ENCODE data around the gene RDX.
"Not testable (repeated sequence)": the region's sequence is repeated elsewhere in the genome, so short reads cannot be mapped to it uniquely, and the experiment has no call there.

The RDX gene

DNA sequence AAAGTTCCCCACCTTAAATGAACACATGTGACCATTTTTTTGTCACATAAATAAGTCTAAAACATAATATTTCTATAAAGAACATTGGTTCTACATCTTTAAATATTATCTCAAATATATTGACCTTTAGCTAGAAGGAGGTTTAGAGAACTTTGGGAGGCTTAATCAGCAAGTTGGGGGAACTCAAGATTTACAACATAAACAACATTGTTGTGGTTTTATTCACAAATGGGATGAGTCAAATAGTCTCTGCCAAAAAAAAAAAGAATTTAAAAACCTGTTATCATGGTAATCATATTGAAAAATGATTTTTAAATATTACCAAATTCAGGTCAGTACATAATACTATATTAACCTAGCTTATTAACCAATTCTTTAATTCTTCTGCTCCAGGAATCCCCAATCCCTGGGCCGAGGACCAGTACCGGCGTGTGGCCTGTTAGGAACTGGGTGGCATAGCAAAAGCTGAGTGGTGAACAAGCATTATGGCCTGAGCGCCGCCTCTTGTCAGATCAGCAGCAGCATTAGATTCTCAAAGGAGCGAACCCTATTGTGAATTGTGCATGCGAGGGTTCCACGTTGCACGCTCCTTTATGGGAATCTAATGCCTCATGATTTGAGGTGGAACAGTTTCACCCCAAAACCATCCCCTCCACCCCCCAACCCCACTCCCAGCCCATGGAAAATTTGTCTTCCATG, 98.2 kb downstream of the RDX start:
- no peak for DNase-seq

DNA sequence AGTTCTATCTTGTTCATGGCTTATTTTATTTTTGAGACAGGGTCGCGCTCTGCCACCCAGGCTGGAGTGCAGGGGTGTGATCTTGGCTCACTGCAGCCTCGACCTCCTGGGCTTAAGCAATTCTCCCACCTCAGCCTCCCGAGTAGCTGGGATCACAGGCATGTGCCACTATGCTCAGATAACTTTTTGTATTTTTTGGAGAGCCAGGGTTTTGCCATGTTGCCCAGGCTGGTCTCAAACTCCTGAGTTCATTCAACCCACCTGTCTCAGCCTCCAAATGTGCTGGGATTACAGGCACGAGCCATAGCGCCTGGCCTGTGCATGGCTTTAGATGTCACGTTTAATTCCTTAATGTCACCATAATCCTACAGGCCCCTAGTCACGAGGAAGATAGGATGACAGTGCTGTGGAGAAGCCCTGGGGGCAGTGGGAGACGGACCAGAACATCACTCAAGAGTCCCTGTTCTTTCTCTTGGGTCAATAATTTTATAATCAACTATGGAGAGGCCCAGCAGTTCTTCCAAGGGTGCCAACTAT, 99.5 kb downstream of the RDX start:
- DNase-seq: no peak

DNA sequence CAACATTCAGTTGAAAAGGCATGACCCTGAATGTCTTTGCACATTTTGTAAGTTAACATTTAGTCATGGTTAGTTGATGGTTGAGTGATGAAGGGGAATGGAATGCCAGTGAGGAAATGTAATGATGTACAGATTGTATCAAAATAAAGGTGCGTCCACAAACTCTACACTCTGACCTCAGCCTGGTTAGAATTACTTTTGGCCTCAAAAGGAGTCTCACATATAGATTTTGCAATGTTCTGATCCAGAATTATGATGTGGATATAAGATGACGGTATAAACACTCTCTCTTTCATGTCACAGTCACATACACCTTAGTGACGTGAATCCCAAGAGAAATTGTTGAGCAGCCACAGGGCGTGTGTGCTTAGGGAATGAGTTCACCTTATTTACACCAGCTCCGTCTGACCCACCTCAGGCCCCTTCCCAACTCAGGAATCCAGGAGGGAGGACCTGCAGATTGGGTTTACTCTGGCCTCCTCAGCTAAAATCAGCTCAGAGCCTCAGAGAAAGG, 100.1 kb downstream of the RDX start:
- DNase-seq: no peak

DNA sequence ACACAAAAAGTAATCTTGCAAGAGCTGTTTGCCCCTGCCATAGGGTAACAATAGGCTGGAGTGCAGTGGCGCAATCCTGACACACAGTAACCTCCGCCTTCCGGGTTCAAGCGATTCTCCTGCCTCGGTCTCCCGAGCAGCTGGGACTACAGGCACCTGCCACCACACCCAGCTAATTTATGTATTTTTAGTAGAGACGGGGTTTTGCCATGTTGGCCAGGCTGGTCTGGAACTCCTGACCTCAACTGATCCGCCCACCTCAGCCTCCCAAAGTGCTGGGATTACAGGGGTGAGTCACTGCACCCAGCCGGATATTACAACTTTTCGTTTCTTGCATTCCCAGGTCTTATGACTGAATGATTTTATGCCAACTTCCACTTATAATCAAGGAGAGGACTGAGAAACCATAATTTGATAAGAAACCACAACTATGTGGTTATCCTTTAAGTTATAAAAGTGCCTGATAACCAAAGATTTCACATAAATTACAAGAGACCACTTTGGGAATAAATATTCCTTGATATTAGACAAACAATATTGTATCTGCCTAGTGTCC, 102.1 kb downstream of the RDX start:
- DNase-seq: not testable (repeated sequence)

DNA sequence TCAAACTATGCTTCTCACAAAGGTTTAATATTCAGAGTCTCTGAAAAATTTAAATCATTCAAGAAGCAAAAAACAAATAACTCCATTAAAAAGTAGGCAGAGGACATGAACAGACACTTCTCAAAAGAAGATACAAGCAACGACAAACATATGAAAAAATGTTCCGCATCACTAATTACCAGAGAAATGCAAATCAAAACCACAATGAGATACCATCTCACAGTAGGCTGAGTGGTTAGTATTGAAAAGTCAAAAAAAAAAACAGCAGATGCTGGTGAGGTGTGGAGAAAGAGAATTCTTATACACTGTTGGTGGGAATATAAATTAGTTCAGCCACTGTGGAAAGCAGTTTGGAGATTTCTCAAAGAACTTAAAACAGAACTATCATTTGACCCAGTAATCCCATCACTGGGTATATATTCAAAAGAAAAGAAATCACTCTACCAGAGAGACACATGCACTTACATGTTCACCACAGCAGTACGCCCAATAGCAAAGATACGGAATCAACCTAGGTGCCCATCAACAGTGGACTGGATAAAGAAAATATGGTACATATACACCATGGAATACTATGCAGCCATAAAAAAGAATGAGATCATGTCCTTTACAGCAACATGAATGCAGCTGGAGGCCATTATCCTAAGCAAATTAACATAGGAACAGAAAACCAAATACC, 103.7 kb downstream of the RDX start:
- not testable (repeated sequence) for DNase-seq

DNA sequence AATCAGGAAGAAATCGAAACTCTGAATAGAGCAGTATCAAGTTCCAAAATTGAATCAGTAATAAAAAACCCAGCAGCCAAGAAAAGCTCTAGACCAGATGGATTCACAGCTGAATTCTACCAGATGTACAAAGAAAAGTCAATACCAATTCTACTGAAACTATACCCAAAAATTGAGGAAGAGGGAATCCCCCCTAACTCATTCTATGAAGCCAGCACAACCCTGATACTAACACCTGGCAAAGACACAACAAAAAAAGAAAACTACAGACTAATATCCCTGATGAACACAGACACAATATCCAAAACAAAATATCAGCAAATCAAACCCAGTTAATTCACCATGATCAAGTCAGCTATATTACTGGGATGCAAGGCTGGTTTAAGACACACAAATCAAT, 105.5 kb downstream of the RDX start:
- DNase-seq: no peak

DNA sequence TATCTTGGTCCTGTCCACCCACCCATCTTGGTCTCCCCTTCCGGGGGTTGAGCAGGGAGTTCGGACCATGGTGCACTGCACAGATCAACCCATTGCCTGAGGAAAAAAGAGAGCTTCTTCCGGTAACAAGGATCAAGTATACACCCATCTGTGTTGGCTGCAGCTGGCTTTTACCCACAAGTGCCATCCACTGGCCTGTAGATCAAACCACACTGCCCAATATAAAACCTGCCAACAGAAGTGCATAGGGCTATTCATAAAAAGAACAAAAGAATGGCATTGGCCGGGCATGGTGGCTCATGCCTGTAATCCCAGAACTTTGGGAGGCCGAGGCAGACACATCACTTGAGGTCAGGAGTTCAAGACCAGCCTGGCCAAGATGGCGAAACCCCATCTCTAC, 108.7 kb downstream of the RDX start:
- no peak for DNase-seq

DNA sequence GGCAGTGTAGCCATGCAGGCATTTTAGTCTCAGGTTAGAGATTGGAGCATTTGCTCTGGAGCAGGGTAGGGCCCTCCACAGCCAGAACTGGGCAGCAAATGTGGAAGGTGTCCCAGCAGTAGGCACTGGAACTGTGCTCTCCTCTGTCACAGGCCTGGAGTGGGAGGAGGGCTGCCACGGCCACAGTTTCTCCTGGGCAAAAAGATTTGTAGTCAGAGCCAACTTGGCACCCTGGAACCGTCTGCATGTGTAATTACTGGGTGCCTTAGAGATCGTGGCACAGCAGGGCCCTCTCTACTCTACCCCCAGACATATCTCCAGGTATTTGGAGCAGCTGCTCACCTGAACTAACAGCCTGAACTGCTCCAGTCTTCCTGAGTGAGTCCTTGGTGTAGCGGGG, 109.5 kb downstream of the RDX start:
- no peak for DNase-seq

DNA sequence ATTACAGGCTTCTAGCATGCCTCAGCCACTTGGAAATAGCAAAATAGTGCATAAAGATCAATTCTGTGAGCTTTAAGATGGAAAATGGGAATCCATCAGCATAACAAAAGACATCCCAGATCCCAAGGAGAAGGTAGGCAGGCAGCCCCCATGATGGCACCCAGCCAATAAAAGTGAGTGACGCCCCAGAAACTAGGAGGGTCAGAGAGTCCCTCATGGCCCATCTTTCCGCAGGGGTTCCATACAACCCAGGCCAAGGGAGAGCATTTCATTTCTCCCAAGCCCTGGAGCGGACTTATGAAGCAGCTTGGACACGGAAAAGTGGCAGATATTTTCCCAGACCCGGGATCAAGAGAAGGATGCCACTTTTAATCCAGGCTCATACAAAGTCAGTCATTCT, 110.0 kb downstream of the RDX start:
- no peak for DNase-seq

DNA sequence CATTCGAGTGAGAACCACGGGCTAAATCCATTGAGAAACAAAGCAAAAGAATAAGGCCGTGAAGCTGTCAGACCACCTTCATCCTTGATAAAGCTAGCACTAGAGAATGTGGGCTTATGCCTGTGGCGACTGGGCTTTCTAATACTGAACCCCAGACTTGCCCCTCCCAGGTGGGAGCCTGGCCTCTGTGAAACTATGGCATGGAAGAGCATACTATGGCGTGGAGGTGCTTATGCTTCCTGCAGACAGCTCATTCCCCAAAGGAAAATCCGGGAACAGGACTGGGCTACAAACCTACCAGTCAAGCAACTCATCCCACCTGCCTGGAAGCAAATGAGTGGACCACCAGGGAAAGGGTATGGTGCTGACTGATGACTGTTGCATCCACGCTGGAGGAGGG, 110.8 kb downstream of the RDX start:
- no peak for DNase-seq

DNA sequence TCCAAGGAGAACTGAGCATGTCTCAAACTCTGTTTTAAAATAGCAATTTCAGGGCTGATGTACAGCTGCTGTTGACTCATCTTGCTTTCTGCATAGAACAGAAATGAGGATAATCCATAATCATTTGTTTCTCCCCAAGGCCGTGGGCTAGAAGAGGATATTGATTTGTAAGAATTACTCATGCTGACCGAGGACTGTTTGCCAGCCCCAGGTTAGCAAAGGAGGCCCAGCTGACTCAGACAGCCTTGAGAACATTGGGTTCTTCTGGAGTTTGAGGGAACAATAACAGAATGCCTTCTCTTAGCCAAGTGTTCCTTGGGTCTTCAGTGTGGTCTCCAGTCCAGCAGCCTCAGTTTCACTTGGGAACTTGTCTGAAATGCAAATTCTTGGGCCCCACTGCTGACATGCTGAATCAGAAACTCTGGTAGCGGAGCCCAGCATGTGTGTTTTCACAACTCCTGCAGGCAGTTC, 111.3 kb downstream of the RDX start:
- no peak for DNase-seq

DNA sequence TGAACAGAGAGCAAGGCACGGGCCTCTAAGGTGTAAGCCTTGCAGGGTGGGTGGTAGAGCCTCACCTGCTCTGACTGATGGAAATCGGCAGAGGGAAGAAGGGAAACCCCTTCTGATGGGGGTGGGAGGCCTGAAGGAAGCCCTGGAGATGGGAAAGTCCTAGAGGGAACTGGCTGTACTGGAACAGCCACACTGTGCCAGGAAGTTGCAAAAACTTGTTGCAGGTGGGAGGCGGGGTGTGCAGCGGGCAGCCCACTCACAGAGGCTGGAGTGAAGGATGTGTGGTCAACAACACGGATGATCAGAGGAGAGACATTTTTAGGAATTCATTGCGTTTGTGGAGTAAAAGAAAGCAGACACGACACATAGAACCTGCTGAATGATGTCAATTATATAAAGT, 112.0 kb downstream of the RDX start:
- DNase-seq: no peak

DNA sequence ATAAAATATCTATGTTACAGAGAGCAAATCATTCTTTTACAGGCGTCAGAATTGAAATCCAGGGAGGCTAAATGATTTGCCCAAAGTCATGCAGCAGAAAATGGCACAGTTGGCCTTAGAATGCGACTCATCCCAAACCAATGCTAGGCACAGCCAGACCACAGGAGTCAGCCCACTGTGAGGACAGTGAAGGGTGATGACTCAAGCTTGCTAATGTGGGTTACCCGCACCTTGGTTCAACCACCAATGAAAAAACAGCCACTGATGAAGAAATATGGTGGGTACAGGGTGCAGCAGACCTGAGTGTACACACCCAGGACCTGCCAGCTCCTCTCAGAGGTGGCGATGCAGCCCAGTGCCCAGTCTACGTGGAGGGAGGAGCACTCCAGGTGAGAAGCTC, 113.5 kb downstream of the RDX start:
- DNase-seq: no peak

DNA sequence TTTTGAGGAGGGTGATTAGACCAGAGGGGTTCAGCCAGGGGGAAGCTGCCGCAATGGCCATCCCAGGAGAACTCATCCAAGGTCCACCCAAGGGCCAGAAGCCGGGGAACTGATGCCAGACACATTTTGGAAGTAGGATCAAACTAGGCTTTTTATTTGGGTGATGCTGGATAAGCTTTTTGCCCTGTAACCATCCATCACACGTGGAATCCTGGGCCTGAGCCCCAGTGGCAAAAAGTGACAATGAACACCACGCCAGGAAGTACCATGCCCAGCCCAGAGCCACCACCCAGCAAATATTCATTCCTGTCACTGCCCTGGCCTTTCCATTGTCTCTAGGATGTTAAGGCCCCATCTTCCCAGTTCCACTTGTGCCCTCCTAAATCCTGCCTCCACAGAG, 117.3 kb downstream of the RDX start:
- DNase-seq: no peak

DNA sequence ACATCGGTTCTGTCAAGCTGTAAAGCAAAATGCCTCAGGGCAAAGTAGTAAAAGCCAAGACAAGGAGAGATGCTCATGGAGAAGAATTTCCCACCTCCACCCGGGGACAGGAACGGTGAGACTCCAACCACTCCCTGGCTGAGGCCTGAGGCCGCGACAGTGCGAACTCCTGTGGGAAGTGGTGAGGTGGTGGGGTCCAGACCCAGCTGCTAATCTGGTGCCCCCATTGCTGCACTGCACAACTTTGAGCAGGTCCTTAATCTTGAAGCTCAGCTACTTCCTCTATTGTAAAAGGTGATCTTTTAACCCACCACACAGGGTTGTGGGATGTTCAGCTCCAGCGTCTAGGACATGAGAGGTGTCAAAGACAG, 119.3 kb downstream of the RDX start:
- no peak for DNase-seq

DNA sequence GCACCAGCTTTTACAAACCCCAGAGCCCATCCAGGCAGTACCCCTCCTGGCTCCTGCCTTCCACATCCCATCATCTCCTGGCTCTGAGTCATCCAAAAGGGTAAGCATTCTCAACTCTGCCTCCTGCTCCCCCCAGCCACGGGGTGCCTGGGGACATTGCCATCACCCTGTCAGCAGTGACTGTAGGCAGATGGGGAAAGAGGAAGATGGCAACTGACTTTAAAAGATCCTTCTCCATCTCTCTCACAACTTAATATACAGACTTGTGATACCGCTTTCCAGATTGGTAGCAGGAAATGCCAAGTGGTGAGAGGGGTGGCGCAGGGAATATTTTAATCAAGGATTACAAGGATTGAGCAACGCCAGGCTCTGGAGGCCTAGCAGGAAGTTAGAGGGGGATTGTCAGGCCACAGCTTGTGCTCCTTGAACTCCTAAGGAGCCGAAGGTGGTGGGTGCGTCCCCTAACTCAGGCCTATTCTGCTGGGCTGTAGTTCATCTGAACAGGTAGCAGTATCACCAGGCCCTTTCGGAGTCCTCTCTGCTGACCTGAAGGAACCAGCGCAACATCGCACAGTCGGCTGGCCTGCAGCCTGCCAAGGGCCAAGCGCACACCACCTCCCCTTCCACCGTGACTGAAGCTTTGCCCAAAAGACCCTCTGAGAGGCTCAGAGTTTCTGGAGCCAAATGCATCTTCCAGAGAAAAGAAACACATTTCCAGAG, 119.9 kb downstream of the RDX start:
- DNase-seq: no peak

DNA sequence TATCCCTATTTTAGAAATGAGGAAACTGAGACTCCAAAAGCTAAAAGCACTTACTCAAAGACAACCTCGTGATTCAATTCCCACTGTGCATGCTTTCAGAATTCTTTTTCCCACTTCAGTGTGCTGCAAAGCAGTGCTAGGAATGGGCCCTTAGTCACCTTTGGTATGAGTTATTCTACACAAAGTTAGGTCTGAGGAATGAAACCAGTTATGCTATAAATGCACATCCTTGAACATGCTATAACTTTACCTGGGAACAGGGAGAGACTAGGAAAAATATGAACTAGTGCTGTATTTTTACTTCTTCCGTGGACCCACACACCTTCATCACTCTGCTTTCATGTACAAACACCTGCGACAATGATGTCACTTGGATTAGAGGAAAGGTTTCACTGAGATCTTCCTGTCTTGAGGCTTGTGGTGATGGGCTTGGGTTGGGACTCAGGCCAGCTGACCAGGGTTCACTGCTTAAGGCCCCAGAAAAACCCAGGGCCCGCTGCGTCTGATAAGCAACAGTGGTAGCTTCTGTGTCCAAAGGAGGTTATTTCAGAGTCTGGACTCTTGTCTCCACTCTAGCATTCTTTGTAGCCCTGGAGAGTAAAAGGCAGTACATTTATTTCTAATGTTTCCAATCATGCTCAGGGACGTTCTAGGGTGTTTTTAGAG, 121.6 kb downstream of the RDX start:
- no peak for DNase-seq

DNA sequence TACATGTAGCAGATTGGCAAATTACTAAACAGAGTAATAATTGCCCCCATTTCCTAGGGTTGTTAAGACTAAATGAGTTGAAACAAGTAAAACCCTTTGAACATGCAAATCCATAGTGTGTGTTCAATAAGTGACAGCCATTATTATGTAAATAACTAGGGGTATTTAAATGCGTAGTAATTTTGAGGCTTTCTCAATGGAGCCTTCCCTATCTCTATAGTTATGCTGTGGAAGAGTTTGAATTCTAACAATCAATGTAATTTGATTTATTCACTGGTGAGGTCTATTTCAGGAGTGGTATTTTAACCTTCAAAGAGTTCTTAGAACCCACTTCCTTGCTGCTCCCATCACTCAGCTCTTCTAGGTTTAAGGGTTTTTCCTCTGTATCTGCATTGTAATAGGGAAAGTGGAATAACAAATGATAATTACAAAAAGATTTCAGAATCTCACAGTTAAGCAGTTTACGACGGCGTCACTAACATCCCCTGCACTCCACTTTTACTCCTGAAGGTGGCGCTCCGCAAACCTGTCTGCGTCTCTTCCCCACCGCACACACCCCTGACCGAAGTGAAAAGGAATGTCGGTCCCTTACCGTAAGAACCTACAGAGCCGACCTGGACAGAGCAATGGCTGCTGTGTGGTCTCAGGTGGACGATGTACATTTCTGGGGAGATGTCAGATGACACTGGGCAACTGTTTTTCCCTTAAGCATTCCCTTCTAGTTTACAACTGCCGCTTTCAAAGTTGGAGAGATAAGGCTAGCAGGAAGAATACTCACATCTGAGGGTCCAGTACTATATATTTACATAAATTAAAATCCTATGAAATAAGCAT, 122.4 kb downstream of the RDX start:
- no peak for DNase-seq

DNA sequence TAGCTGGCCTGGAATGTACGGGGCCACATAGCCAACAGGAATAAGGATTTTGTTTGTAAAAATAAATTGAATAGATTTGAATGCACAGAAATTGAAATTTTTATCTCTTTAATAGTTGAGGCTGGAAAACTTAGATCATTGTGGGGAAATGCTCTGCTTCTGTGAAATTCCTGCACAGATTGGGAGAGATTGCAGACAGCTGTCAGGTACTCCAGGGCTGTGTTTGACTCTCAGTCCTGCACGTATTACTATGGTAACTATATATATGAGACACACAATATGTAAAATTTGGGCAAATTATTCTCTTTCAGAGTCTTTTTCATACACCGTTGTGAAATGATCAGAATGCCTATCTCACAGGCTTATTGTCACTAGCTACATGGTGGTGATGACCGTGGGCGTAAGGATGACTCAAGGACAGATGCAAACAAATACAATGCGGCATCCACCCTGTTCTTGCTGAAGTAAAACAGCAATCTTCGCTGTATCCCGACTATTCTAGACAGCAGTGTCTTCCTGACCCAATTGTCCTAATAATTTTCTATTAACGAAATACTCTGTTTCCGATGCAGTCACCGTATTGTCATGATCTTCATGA, 123.8 kb downstream of the RDX start:
- DNase-seq: no peak

DNA sequence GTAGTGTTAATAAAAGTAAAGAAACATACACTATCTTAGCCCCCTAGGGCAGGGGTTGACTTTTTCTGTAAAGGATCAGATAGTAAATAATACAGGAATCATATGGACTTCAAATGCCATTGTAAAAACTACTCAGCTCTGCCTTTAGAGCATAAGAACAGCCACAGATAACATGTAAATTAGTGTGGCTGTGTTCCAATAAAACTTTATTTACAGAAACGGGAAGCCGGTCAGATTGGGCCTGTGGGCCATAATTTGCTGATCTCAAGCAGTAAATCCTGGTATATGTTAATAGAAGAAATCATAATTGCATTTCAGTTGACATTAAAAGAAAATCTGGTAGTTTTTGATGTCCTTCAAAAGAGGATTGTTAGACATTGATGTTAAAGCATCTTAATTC, 126.7 kb downstream of the RDX start:
- no peak for DNase-seq

DNA sequence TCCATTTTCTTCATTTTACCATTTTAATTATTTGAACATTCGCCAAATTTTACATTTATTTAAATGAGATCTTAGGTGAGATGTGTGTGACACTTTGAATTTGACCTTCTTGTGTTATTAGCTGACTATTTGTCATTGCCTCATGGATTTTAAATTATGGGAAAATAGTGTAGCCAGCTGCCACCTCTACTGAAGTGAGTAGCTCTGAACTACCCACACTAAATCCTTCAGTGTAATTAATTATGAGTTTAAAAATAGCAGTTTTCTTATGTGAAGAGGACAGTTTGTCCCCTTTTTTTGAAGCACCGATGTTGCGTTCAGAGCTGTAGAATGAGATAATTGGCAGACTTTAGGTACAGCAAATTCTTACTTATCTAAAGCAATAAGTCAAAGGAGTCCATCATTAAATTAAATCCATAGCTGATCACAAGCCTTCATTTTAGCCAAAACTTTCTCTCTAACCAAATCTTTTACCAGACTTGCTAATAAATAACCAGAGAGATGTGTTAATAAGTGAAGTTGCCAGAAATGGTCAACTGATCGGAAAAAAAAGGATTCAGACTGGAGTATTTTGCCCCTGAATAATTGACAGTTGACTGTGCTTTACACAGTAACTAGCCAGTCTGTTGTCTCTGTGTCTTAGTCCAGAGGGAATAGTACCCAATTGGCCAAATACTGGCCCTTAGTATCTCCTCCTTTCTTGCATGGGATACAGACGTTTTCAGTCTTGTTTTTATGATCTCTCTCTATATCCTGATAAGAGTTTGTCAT, 128.2 kb downstream of the RDX start:
- DNase-seq: no peak

All from NCI-H446 (cell line).